Central memory CD8-positive, alpha-beta T cell (primary cell): ENCODE measurements around the gene LPP.

Experiments used
- ATAC-seq: fragments of 150-1000 bp; cut with Tn5 transposase; replicated peaks from 2 replicates; pipeline ENCODE4 v1.10.0; 2022; ENCODE audit warnings: mild to moderate bottlenecking, moderate FRiP score, moderate number of reproducible peaks; ENCODE audit not compliant: poor library complexity, severe bottlenecking; ENCODE audit errors: extremely low read depth
- DNase-seq, 2 donors: peaks; one replicate each; pipeline ENCODE4 v3.0.0; 2021; ENCODE audit warnings: low spot score in 2 of 2
- H3K27ac Mint-ChIP-seq: one replicate; pipeline ENCODE4 v1.8.0; 2022; ENCODE audit warnings: low read depth, mild to moderate bottlenecking, moderate library complexity, mixed read lengths
- H3K27me3 Mint-ChIP-seq: one replicate; pipeline ENCODE4 v1.8.0; 2022; ENCODE audit warnings: mixed read lengths
- H3K36me3 Mint-ChIP-seq: one replicate; pipeline ENCODE4 v1.8.0; 2022; ENCODE audit warnings: mild to moderate bottlenecking, moderate library complexity, mixed read lengths; ENCODE audit not compliant: insufficient read depth
- H3K4me1 Mint-ChIP-seq: one replicate; pipeline ENCODE4 v1.8.0; 2022; ENCODE audit warnings: mixed read lengths
- H3K4me3 Mint-ChIP-seq: one replicate; pipeline ENCODE4 v1.8.0; 2022; ENCODE audit warnings: mild to moderate bottlenecking, moderate library complexity, mixed read lengths
- H3K9me3 Mint-ChIP-seq: one replicate; pipeline ENCODE4 v1.8.0; 2022; ENCODE audit warnings: mixed read lengths

Gene LPP

DNA sequence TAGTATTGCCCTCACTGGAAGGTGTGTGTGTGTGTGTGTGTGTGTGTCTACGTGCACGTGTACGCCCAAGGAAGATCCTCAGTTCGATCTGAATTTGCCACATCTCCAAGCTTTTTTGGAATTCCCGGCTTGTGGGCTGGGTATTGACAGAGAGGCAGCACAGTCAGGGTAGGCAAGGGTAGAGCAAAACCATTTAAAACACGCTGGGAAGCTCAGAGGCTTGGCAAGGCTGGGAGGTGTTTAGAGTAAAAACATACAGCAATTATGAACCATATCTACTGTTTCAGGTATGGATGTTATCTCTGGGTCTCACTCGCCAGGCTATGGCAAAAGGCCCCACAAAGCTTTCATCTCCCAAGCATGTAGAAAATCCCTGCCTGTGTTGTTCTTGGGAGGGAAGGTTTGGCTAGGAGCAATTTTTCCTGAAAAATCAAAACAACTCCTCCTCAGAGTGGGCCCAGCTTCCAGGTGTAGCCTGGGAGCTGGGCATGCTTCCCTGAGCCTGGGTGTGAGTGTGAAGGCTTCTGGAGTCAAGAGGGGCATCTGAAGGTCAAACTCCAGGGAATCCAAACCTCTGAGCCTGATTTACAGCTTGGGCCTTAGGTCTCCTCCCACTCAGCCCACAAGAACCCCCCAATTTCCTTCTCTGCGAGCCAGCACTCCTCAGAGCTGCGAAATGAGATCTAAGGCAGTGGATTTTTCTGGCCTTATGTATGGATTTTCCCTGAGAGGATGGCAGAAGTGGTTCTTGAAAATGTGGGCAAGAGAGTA lies 773.0 kb downstream of the LPP start:
- H3K36me3 Mint-ChIP-seq: no peaks in the 10 kb centered on the region
- ATAC-seq: no peak
- no peak overlapping the region for H3K4me3 Mint-ChIP-seq
- H3K9me3 Mint-ChIP-seq: no peaks in the 10 kb centered on the region
- no peak for DNase-seq
- no peaks in the 10 kb centered on the region for H3K4me1 Mint-ChIP-seq
- no peaks in the 10 kb centered on the region for H3K27me3 Mint-ChIP-seq
- H3K27ac Mint-ChIP-seq: no peak overlapping the region

DNA sequence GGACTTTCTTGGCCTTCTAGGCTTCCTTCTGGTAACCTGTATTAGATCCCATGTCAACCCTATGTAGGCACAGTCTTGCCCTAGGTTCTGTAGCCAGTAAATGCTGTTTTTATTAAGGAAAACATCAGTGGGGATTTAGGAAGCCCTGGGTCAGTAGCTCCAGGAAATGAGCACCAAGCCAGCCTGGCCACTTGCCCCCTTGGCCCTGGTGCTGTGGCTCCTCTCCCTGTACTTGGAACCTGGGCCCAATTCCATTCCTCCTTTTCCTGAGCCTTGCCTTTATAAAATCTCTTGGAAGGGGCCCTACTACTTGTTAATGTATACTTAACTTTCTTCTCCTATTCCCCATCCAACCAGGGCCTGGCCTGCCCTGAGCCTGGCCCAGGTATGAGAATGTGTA lies 774.0 kb downstream of the LPP start:
- ATAC-seq: no peak
- Mint-ChIP-seq H3K4me3 (no peak overlapping the region), H3K27me3 (no peaks in the 10 kb centered on the region)

DNA sequence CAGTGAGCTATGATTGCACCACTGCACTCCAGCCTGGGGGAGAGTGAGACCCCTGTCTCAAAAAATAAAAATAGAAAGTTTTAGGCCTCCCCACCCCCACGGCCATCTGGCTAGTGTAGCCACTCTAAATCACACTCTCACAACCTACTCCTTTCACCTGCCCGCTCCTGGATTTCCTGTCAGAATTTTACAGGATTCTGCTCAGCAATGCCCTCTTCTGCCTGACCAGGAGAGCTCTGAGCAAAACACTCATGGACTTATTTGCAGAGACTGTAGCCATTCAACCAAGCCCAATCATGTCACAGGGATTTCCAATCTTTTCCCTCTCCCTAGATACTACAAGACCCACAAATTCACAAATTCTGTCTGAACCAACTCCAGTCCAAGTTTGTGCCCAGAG lies 775.2 kb downstream of the LPP start:
- Mint-ChIP-seq H3K36me3 (no peaks in the 10 kb centered on the region), H3K27ac (no peak overlapping the region), H3K4me1 (no peaks in the 10 kb centered on the region), H3K9me3 (no peaks in the 10 kb centered on the region), H3K27me3 (no peaks in the 10 kb centered on the region), H3K4me3 (no peak overlapping the region)
- ATAC-seq (no peak), DNase-seq (no peak)

More for the DNA sequence above, 774.0 kb downstream of the LPP start:
- no peak for DNase-seq
- no peaks in the 10 kb centered on the region for H3K4me1 Mint-ChIP-seq
- H3K27ac Mint-ChIP-seq: no peak overlapping the region
- H3K36me3 Mint-ChIP-seq: no peaks in the 10 kb centered on the region
- no peaks in the 10 kb centered on the region for H3K9me3 Mint-ChIP-seq

DNA sequence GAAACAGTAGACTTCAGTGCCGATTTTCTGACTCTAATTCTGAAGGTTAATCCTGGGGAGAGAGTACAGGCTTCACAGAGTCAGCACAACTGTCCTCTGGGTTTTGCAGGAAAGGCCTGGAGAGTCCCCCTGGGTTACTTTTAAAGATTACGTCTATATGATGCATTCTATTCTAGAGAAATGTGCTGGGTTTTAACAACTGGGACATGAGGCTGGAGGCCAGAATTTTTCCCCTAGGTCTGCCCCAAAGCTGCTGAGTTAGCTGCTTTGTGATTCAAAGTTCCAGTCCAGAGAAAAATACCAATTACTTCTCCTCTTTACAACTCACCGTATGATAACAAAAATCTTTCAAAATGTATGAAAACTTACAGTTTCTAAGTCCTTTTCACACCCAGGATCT lies 777.1 kb downstream of the LPP start:
- DNase-seq (no peak), ATAC-seq (no peak)
- no peaks in the 10 kb centered on the region for H3K27me3 Mint-ChIP-seq
- H3K9me3 Mint-ChIP-seq: no peaks in the 10 kb centered on the region
- no peak overlapping the region for H3K4me3 Mint-ChIP-seq
- H3K4me1 Mint-ChIP-seq: no peaks in the 10 kb centered on the region
- no peaks in the 10 kb centered on the region for H3K36me3 Mint-ChIP-seq
- peak overlapping the region; percentile 57 for H3K27ac Mint-ChIP-seq

DNA sequence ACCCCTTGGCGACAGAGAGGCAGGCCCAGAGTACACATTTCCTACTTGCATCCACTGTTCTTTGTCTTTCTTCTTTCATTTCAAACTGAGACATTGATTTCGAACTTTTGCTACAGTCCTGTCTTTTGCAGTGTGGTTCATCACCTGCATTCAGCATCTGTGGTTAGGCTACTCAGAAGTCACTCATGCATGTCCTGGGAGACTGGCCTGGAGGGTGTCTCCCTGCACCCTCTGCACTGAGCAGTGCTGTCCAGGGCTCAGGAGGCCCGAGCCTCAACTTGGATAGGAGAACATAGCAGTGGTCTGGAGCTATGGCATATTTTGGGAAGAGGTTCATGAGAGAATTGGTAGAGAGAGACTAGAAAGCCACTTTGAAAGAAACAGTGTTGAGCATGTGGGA lies 777.6 kb downstream of the LPP start:
- Mint-ChIP-seq H3K36me3 (no peaks in the 10 kb centered on the region), H3K27ac (peak overlapping the region; percentile 57), H3K4me1 (no peaks in the 10 kb centered on the region), H3K27me3 (no peaks in the 10 kb centered on the region), H3K9me3 (no peaks in the 10 kb centered on the region), H3K4me3 (no peak overlapping the region)
- ATAC-seq (no peak), DNase-seq (no peak)

DNA sequence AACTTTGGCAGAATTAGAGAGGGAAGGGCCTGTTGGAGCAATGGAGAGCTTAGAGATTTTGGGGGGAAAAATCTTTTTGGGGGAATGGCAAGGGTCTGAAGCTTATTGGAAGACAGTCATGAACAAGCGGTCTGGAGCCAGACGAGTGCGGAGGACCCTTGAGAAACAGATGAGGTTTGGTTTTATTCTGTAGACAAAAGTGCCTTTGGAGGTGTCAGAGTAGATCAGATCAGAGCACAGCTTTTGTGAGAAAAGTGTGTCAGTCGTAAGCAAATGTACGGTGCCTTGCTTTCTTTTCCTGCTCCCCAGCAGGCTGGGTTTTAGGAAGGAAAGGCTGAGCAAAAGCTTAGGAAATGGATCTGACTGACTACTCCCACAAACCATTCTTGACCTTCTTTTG lies 781.0 kb downstream of the LPP start:
- no peaks in the 10 kb centered on the region for H3K9me3 Mint-ChIP-seq
- no peaks in the 10 kb centered on the region for H3K4me1 Mint-ChIP-seq
- H3K4me3 Mint-ChIP-seq: no peak overlapping the region
- no peak for DNase-seq
- ATAC-seq: no peak
- no peaks in the 10 kb centered on the region for H3K36me3 Mint-ChIP-seq
- no peaks in the 10 kb centered on the region for H3K27me3 Mint-ChIP-seq
- H3K27ac Mint-ChIP-seq: no peak overlapping the region

DNA sequence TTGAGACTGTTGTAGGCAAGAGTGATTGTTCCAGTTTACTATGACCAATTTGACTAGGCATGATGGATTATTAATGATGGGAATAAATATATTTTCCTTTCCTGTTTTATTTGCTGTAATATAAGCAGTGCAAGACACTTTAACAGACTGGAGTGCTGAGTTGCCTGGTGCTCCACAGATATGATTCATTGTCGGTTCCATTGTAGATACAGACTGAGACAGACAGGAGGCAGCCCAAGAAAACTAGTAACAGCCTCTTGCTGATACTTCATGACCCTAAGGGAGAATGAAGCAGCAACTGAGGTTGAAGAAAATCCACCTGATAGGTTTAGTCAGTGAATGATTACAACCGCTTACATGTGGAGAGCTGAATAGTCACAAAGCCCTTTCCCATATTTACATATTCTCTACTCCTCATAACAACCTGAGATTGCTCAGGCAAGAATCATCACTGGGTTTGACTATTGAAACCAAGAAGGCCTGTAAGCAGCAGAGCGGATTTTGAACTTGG lies 782.7 kb downstream of the LPP start:
- DNase-seq: no peak
- Mint-ChIP-seq H3K4me1 (no peaks in the 10 kb centered on the region), H3K4me3 (no peak overlapping the region), H3K9me3 (no peaks in the 10 kb centered on the region), H3K36me3 (no peaks in the 10 kb centered on the region), H3K27me3 (no peaks in the 10 kb centered on the region), H3K27ac (no peak overlapping the region)
- no peak for ATAC-seq

DNA sequence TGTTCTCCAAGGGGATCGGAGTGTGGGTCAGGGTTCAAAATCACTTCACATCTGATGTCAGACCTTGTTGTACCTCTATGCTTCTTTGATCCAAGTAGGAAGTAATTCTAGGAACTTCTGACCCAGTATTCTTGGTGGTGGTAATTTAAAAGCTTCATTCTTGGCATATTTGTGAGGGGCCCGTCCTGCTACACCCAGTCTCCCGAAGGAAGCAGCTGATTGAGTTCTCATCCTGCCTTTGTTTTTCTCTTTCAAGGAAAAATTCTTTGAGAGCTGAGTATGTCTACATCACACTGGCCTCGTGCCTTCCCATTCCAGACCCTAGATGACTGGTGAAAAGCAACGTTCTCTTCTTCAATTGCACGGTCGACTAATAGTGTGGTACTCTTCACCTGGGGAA lies 783.4 kb downstream of the LPP start:
- Mint-ChIP-seq H3K4me3 (no peak overlapping the region), H3K27ac (no peak overlapping the region), H3K4me1 (no peaks in the 10 kb centered on the region), H3K9me3 (no peaks in the 10 kb centered on the region), H3K36me3 (no peaks in the 10 kb centered on the region), H3K27me3 (no peaks in the 10 kb centered on the region)
- DNase-seq (no peak), ATAC-seq (no peak)

DNA sequence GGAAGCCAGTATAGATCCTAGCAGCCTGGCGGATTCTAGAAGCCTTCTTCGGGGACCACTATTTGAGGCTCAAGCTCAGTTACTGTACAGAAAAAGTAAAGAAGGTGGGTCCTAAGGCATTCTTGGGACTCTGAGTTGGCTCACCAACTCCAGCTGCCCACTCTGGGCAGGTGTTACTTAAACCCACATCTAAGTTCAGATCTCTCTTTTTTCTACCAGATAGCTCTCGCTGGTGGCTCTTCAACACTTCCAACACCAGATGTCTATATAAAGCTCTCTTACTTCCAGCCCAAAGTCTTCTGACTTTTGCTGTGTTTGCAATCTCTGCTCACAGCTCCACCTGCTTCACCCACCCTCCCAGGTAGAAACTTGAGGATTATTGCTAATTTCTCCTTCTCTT lies 785.0 kb downstream of the LPP start:
- DNase-seq: no peak
- Mint-ChIP-seq H3K4me3 (no peak overlapping the region), H3K27me3 (no peaks in the 10 kb centered on the region), H3K4me1 (no peaks in the 10 kb centered on the region), H3K36me3 (no peaks in the 10 kb centered on the region), H3K27ac (no peak overlapping the region), H3K9me3 (no peaks in the 10 kb centered on the region)
- ATAC-seq: no peak

DNA sequence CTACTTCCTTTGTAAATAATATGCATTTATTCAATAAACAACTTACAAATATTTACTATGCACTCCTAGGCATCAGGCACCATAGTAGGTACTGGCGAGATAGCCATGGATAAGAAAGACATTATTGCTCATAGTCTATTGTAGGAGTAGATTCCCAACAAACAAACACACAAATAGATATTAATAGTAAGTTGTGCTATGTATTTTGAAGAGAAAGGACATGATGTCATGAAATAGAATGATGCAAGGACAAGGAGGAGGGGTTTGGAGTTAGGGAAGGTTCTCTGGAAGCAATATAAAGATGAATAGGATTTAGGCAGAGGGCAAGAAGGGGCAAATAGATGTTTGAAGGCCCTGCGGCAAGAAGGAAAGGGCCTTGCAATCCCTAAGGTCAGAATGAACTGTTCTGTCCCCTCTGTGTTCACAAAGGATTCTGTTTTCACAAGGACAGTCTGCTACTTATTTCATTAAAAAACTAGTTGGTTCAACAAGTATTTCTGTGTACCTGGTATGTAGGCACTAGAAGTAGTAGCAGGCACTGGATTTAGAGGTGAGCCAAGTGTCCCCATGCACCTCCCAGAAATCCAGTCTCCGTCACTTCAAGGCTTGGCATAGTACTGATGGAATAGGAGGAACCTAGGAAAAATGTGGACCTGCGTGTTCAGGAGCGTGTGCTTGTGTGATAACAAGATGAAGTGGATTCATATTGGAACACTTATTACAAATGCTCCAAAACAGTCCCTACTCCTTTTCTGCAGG lies 786.0 kb downstream of the LPP start:
- ATAC-seq (no peak), DNase-seq (no peak)
- H3K9me3 Mint-ChIP-seq: no peaks in the 10 kb centered on the region
- no peaks in the 10 kb centered on the region for H3K4me1 Mint-ChIP-seq
- H3K27ac Mint-ChIP-seq: no peak overlapping the region
- H3K27me3 Mint-ChIP-seq: no peaks in the 10 kb centered on the region
- H3K4me3 Mint-ChIP-seq: no peak overlapping the region
- H3K36me3 Mint-ChIP-seq: no peaks in the 10 kb centered on the region
